Neural cell (in vitro differentiated cells): ENCODE measurements around the gene SH3PXD2A. TPM values are rescaled to one million over a fixed set of nuclear protein-coding genes. Genes with fewer than 3 reads are reported as not detected.

Experiments used
- H2AFZ ChIP-seq: fragments of 200-600, 300-800 bp; sonication (generic), shearing (Covaris generic); 2 replicates; pipeline ENCODE4 v1.6.0; 2014; ENCODE audit warnings: low read depth, mild to moderate bottlenecking, antibody characterized with exemption, low read length, moderate library complexity
- H3F3A ChIP-seq: fragments of 200-600 bp; shearing (Covaris generic); 2 replicates; pipeline ENCODE4 v1.6.1; 2016; ENCODE audit warnings: mild to moderate bottlenecking, moderate library complexity, mixed read lengths, antibody characterized with exemption, low read length; ENCODE audit not compliant: insufficient read depth, poor library complexity, severe bottlenecking
- H3K27ac ChIP-seq: fragments of 200-600, 300-800 bp; sonication (generic), shearing (Covaris generic); 2 replicates; pipeline ENCODE4 v1.5.1; 2014; ENCODE audit warnings: mild to moderate bottlenecking, low read length, moderate library complexity
- H3K27me3 ChIP-seq: fragments of 300-800, 200-600 bp; sonication (generic), shearing (Covaris generic); 2 replicates; pipeline ENCODE4 v1.6.0; 2014; ENCODE audit warnings: mild to moderate bottlenecking, low read depth, low read length, moderate library complexity; ENCODE audit not compliant: insufficient read depth
- H3K36me3 ChIP-seq: fragments of 300-800, 200-600 bp; sonication (generic), shearing (Covaris generic); 2 replicates; pipeline ENCODE4 v1.5.1; 2014; ENCODE audit warnings: mild to moderate bottlenecking, antibody characterized with exemption, low read length, moderate library complexity; ENCODE audit not compliant: insufficient read depth
- H3K4me2 ChIP-seq: fragments of 300-800, 200-600 bp; sonication (generic), shearing (Covaris generic); 2 replicates; pipeline ENCODE4 v1.6.0; 2014; ENCODE audit warnings: mild to moderate bottlenecking, low read length
- H3K4me3 ChIP-seq: fragments of 300-800, 200-600 bp; sonication (generic), shearing (Covaris generic); 2 replicates; pipeline ENCODE4 v1.5.1; 2014; ENCODE audit warnings: mild to moderate bottlenecking, low read length, moderate library complexity
- H3K79me2 ChIP-seq: fragments of 200-600 bp; shearing (Covaris generic); replicated peaks from 2 replicates; pipeline ENCODE4 v1.6.0; 2014; ENCODE audit warnings: mild to moderate bottlenecking, low read length, moderate library complexity; ENCODE audit not compliant: insufficient read depth
- H3K9ac ChIP-seq: fragments of 300-800, 200-600 bp; sonication (generic), shearing (Covaris generic); 2 replicates; pipeline ENCODE4 v1.6.1; 2016; ENCODE audit warnings: mild to moderate bottlenecking, low read length, mixed read lengths
- H3K9me2 ChIP-seq: fragments of 200-600 bp; shearing (Covaris generic); 2 replicates; pipeline ENCODE4 v1.6.1; 2016; ENCODE audit warnings: mild to moderate bottlenecking, low read length, mixed read lengths; ENCODE audit not compliant: insufficient read depth
- H3K9me3 ChIP-seq: fragments of 200-600, 300-800 bp; sonication (generic), shearing (Covaris generic); 2 replicates; pipeline ENCODE4 v1.6.1; 2016; ENCODE audit warnings: mild to moderate bottlenecking, mixed run types, low read length, moderate library complexity, mixed read lengths
- H4K20me1 ChIP-seq: fragments of 200-600 bp; shearing (Covaris generic); 2 replicates; pipeline ENCODE4 v1.6.1; 2016; ENCODE audit warnings: mild to moderate bottlenecking, mixed run types; ENCODE audit not compliant: insufficient read depth
- CTCF ChIP-seq: fragments of 450-650 bp; IDR thresholded peaks from 2 replicates; pipeline ENCODE4 v1.5.1; 2014; ENCODE audit warnings: antibody characterized with exemption, mild to moderate bottlenecking, moderate library complexity; ENCODE audit not compliant: poor library complexity, severe bottlenecking
- EP300 ChIP-seq: fragments of 450-650 bp; conservative IDR thresholded peaks from 2 replicates; pipeline ENCODE4 v1.6.1; 2014; ENCODE audit warnings: antibody characterized with exemption, mild to moderate bottlenecking, moderate library complexity; ENCODE audit not compliant: poor library complexity, severe bottlenecking
- EZH2 ChIP-seq: fragments of 200-600, 300-800 bp; shearing (Covaris generic), sonication (generic); IDR thresholded peaks from 2 replicates; pipeline ENCODE4 v1.6.1; 2014; ENCODE audit warnings: antibody characterized with exemption, low read length, borderline replicate concordance, mild to moderate bottlenecking; ENCODE audit not compliant: insufficient read depth, poor library complexity, severe bottlenecking
- MXI1 ChIP-seq: fragments of 450-650 bp; conservative IDR thresholded peaks from 2 replicates; pipeline ENCODE4 v1.6.1; 2014; ENCODE audit warnings: antibody characterized with exemption, mild to moderate bottlenecking; ENCODE audit not compliant: poor library complexity, severe bottlenecking
- POLR2AphosphoS5 ChIP-seq: IDR thresholded peaks from 2 replicates; pipeline ENCODE4 v1.6.1; 2012
- RAD21 ChIP-seq: fragments of 450-650 bp; conservative IDR thresholded peaks from 2 replicates; pipeline ENCODE4 v1.6.1; 2014; ENCODE audit warnings: antibody characterized with exemption, mild to moderate bottlenecking, moderate library complexity
- SMC3 ChIP-seq: fragments of 450-650 bp; conservative IDR thresholded peaks from 2 replicates; pipeline ENCODE4 v1.6.1; 2014; ENCODE audit warnings: antibody characterized with exemption, mild to moderate bottlenecking, moderate library complexity; ENCODE audit not compliant: poor library complexity
- TAF1 ChIP-seq: IDR thresholded peaks from 2 replicates; pipeline ENCODE4 v1.6.1; 2012; ENCODE audit warnings: low read depth
- polyA plus RNA-seq: library from polyadenylated mRNA; depleted of rRNA; stranded (reverse); fragments of >200 nt; gene quantifications from 2 replicates; pipeline ENCODE4 v1.2.3, GENCODE V29; 2014
- TF ChIP-seq, protein P1 (sequence below): IDR thresholded peaks from 2 replicates; pipeline ENCODE4 v1.6.1; 2012; ENCODE audit warnings: borderline replicate concordance

SH3PXD2A gene
- polyA plus RNA-seq, 1 donor from 2014 or later, result 5.2 TPM

- Histone ChIP-seq H3K4me2 (no peak overlapping the region), H3K4me3 (peak overlapping the region; percentile 60), H2AFZ (no peak overlapping the region), H3F3A (no peaks in the 10 kb centered on the region), H4K20me1 (no peaks in the 10 kb centered on the region), H3K9me3 (no peaks in the 10 kb centered on the region), H3K79me2 (no peaks in the 10 kb centered on the region), H3K9ac (no peak overlapping the region), H3K27me3 (peaks cover 41% of the 10 kb centered on the region), H3K9me2 (no peaks in the 10 kb centered on the region), H3K36me3 (no peaks in the 10 kb centered on the region), H3K27ac (no peak overlapping the region)
- no peak for TF ChIP-seq CTCF
- no peak for TF ChIP-seq POLR2AphosphoS5
- TF ChIP-seq SMC3, result no peak
- no peak for TF ChIP-seq RAD21
- TF ChIP-seq, protein P1, sequence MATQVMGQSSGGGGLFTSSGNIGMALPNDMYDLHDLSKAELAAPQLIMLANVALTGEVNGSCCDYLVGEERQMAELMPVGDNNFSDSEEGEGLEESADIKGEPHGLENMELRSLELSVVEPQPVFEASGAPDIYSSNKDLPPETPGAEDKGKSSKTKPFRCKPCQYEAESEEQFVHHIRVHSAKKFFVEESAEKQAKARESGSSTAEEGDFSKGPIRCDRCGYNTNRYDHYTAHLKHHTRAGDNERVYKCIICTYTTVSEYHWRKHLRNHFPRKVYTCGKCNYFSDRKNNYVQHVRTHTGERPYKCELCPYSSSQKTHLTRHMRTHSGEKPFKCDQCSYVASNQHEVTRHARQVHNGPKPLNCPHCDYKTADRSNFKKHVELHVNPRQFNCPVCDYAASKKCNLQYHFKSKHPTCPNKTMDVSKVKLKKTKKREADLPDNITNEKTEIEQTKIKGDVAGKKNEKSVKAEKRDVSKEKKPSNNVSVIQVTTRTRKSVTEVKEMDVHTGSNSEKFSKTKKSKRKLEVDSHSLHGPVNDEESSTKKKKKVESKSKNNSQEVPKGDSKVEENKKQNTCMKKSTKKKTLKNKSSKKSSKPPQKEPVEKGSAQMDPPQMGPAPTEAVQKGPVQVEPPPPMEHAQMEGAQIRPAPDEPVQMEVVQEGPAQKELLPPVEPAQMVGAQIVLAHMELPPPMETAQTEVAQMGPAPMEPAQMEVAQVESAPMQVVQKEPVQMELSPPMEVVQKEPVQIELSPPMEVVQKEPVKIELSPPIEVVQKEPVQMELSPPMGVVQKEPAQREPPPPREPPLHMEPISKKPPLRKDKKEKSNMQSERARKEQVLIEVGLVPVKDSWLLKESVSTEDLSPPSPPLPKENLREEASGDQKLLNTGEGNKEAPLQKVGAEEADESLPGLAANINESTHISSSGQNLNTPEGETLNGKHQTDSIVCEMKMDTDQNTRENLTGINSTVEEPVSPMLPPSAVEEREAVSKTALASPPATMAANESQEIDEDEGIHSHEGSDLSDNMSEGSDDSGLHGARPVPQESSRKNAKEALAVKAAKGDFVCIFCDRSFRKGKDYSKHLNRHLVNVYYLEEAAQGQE, result no peak
- TF ChIP-seq TAF1, result no peak
- TF ChIP-seq EP300, result no peak
- no peak for TF ChIP-seq MXI1
Observed at GRCh38 chr10:103692952-103693811, 162.2 kb downstream of the SH3PXD2A start.

GRCh38 chr10:103692436-103692951, 162.9 kb downstream of the SH3PXD2A start:
- H3K4me3 ChIP-seq, result peak overlapping the region; percentile 60
- H3K9me2 ChIP-seq, result no peaks in the 10 kb centered on the region
- H3K79me2 ChIP-seq, result no peaks in the 10 kb centered on the region
- H3K27ac ChIP-seq, result no peak overlapping the region
- no peak overlapping the region for H3K9ac ChIP-seq
- no peak overlapping the region for H3K4me2 ChIP-seq
- peaks cover 41% of the 10 kb centered on the region for H3K27me3 ChIP-seq
- H4K20me1 ChIP-seq, result no peaks in the 10 kb centered on the region
- no peaks in the 10 kb centered on the region for H3K9me3 ChIP-seq
- no peaks in the 10 kb centered on the region for H3F3A ChIP-seq
- H3K36me3 ChIP-seq, result no peaks in the 10 kb centered on the region
- no peak overlapping the region for H2AFZ ChIP-seq
- TF ChIP-seq EP300 (no peak), POLR2AphosphoS5 (no peak), SMC3 (no peak), EZH2 (no peak), RAD21 (no peak), TAF1 (no peak), CTCF (no peak), MXI1 (no peak)
- TF ChIP-seq, protein P1, result no peak
